GM21717 (cell line): ENCODE data around the gene C11orf52.

Source experiments
- ATAC-seq: cut with Tn5 transposase; IDR thresholded peaks from one replicate; pipeline ENCODE4 v1.9.1; 2021; ENCODE audit warnings: mild to moderate bottlenecking, moderate library complexity; ENCODE audit not compliant: unreplicated experiment

C11orf52 gene

GRCh38 chr11:111937461-111937769 lies 18.7 kb downstream of the C11orf52 start:
- no peak for ATAC-seq

- ATAC-seq: no peak
Observed at GRCh38 chr11:111937844-111938243, 19.1 kb downstream of the C11orf52 start.

- ATAC-seq: peak; percentile 91
Observed at GRCh38 chr11:111938687-111939160, 20.0 kb downstream of the C11orf52 start.

- no peak for ATAC-seq
Observed at GRCh38 chr11:111939836-111940604, 21.3 kb downstream of the C11orf52 start.

GRCh38 chr11:111941963-111942362 lies 23.2 kb downstream of the C11orf52 start:
- ATAC-seq: no peak

- ATAC-seq: no peak
Observed at GRCh38 chr11:111942829-111943228, 24.1 kb downstream of the C11orf52 start.

GRCh38 chr11:111944139-111944538 lies 25.4 kb downstream of the C11orf52 start:
- no peak for ATAC-seq

GRCh38 chr11:111944651-111945051 lies 25.9 kb downstream of the C11orf52 start:
- ATAC-seq: no peak

GRCh38 chr11:111945198-111945597 lies 26.5 kb downstream of the C11orf52 start:
- ATAC-seq: no peak

- no peak for ATAC-seq
Observed at GRCh38 chr11:111946499-111946898, 27.8 kb downstream of the C11orf52 start.

- no peak for ATAC-seq
Observed at GRCh38 chr11:111947143-111947542, 28.4 kb downstream of the C11orf52 start.

- no peak for ATAC-seq
Observed at GRCh38 chr11:111949519-111950426, 31.1 kb downstream of the C11orf52 start.

GRCh38 chr11:111951565-111951964 lies 32.9 kb downstream of the C11orf52 start:
- ATAC-seq: no peak

GRCh38 chr11:111954154-111954553 lies 35.4 kb downstream of the C11orf52 start:
- no peak for ATAC-seq

- no peak for ATAC-seq
Observed at GRCh38 chr11:111957663-111958444, 39.1 kb downstream of the C11orf52 start.

- ATAC-seq: no peak
Observed at GRCh38 chr11:111960916-111961315, 42.2 kb downstream of the C11orf52 start.

GRCh38 chr11:111961389-111962300 lies 42.9 kb downstream of the C11orf52 start:
- no peak for ATAC-seq

- ATAC-seq: no peak
Observed at GRCh38 chr11:111963931-111964340, 45.2 kb downstream of the C11orf52 start.

- no peak for ATAC-seq
Observed at GRCh38 chr11:111966678-111967077, 48.0 kb downstream of the C11orf52 start.

GRCh38 chr11:111967649-111968048 lies 48.9 kb downstream of the C11orf52 start:
- ATAC-seq: no peak
